Measurements from ENCODE around the gene TRIM25.

TRIM25 gene

DNA sequence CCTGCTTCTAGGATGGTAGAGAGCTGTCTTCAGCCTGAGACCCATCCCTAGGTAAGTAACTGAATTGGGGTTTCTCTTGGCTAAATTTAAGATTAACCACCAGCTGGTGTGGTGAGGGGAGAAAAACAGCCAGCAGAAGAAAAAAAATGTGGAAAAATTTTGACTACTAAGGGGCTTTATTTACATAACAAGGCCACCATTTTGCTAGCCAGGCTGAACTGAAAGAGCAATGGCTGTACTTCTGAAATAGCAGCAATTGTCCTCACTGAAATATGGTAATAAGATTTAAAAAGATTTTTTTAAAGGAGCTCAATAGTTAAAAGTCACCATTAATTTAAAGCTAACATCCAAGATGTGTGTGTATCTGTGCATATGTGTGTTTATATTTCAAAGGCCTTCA is 12.4 kb upstream of the TRIM25 start:
- DNase-seq, result no peak

GRCh38 chr17:56925088-56925487 is 11.2 kb upstream of the TRIM25 start:
- DNase-seq, result no peak

GRCh38 chr17:56919717-56920116 is 5.9 kb upstream of the TRIM25 start:
- DNase-seq, result no peak

DNA sequence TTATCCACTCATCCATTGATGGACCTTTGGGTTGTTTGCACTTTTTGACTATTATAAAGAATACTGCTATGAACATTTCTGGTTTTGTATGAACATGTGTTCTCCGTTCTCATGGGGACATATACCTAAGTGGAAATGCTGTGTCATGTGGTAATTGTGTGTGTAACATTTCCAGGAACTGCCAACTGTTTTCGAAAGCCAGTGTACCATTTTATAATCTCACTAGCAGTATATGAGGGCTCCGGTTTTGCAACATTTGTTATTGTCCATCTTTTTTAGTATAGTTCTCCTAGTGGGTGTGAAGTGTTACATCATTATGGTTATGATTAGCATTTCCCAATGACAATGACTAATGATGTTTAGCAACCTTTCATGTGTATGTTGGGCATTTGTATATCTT is 5.1 kb upstream of the TRIM25 start:
- DNase-seq, result peak; percentile 69

- no peak for DNase-seq
Observed at GRCh38 chr17:56917559-56918296, 3.9 kb upstream of the TRIM25 start.

DNA sequence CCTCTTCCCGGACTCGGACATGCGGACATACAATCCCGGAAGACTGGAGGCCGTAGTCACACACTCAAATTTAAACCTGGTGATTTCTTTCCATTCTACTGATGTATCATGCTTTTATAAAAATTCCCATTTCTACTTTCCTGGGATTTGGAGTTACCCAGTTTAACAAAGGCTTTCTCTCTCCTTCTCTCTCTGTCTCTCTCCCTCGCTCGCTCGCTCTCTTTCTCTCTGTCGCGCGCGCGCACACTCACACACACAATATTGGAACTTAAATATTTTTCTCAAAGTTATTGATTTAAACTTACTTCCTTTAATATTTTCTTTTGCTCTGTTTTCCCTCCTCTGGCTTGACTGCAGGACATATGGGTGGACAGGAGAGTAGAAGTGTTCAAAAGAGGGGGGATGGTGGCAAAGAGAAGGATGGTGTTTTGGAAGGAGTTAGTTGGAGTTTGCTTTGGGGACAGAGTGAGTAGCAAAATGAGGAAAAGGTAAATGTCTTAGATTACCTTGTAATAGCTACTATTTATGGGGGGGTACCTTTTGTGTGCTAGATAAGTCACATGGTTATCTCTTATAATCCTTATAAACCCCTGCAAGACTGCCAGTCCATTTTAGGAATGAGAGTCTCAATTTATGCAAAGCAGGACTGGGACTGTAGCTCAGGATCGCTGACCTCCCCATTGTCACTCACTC is 878 bp upstream of the TRIM25 start:
- no peak for DNase-seq

- no peak for DNase-seq
Observed at GRCh38 chr17:56913353-56913866, 439 bp downstream of the TRIM25 start.

DNA sequence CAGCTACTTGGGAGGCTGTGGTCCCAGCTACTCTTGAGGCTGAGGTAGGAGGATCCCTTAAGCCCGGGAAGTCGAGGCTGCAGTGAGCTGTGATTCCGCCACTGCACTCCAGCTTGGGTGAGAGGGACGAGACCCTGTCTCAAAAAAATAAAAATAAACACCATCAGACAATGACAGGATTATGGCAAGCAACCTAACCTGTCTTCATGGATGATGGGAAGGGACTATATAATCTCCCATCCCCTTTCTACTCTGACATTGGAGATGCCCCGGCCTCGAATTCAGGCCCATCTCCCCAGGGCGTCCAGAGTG is 893 bp downstream of the TRIM25 start:
- DNase-seq, result no peak

DNA sequence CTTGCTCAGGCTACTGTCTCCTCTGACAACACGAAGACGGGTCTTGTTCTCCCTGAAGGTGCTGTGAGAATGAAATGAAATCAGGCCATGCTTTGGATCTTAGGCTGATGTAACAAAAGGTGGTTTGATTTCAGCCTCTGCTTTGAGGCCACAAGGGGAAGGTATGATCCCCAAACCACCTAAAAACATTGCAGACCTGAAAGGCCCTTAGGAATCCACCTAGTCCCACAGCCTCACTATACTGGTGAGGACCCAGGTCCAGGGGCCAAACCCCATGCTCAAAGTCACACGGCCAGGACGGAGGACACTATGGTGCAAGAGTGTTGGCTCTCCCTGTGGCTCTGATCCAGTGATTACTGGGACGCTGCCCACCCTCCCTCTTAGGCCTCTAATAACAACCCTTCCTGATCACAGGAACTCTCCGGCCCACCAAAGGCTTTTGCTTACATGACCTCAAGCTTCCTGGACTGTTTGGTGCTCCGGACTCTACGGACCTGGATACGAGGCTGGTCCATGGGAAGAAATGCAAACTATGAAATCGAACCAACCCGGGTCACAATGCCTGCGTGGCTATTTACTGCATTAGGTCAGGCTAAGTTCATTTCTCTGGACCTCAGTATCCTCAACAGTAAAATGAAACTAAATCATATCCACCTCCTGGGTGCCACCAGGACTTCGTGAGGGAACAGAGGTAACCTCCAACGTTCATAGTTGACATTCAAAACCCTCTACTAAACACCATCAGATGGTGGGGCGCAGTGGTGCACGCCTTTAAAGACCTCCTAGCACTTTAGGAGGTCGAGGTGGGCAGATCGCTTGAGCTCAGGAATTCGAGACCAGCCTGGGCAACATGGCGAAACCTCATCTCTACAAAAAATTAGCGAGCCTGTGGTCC is 1.5 kb downstream of the TRIM25 start:
- peak; percentile 21 for DNase-seq

DNA sequence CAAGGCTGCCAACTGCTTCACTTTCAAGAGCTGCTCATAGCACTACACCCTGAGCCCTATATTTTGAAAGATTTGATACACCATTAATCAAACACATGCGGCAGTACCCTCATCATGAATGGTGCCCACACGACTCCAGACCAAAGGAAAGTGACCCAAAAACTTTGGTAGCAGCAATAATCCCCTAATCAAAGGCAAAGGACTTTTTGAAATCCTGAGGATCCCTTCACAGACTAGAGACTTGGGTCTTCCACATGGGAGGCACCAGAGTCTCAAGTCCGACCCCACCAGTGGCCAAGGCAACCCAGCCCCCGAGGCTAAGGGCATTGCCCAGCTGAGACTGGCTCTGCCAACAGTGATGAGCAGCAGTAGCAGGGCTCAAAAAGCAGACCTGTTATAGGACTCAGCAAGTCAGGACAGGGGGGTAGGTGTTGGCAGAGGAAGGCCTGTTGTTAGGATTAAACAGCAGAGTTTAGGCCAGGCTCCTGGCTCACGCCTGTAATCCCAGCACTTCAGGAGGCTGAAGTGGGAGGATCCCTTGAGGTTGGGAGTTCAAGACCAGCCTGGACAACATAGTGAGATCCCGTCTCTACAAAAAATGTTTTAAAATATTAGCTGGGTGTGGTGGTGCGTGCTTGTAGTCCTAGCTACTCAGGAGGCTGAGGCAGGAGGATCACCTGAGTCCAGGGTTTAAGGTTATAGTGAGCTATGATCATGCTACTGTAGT is 3.2 kb downstream of the TRIM25 start:
- no peak for DNase-seq

DNA sequence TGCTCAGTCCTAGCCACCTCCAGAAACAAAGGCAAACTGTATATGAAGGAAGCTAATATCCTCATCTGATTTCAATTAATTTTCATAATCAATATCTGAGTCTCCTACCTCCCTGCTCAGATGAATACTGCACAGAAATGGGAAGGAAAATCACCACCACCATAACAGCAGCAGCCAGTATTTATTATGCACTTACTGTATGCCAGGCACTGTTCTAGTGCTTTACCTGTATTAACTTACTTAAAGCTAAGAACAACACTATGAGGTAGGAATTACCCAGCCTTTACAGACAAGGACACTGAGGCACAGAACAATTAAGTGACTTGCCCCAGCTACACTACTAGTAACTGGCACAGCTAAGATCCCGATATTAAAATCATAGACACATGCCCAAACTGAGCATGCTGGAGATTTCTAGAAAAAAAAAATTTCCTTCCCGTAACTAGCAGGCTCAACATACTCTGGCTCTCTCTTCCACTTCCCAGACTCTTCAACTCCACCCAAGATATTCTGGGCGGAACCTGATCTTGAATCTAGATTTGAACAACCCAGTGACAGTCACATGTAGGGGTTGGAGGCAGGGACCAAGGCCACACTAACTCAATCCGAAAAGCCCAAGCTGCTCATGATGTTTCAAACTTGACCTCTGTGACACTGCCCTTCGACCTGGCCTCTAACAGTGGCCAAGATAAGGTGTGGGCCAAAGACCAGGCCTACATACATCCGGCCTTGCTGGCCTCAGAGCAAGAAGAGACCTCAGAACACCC is 3.9 kb downstream of the TRIM25 start:
- no peak for DNase-seq

GRCh38 chr17:56908001-56908542 is 5.8 kb downstream of the TRIM25 start:
- peak; percentile 64 for DNase-seq

DNA sequence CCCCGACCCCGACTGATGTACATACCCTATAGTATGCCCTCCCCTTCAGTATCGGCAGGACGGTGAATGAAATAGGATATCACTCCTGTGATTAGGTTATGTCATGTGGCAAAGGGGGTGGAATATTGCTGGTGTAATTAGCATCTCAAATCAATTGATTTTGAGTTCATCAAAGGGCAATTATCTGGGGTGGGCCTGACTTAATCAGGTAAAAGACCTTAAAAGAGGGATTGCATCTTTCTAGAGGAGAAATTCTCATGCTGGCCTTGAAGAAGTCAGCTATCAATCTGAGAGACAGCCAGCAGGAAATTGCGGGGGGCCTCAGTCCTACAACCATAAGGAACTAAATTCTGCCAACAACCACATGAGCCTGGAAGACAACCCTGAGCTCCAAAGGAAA is 10.3 kb downstream of the TRIM25 start:
- DNase-seq, result no peak

DNA sequence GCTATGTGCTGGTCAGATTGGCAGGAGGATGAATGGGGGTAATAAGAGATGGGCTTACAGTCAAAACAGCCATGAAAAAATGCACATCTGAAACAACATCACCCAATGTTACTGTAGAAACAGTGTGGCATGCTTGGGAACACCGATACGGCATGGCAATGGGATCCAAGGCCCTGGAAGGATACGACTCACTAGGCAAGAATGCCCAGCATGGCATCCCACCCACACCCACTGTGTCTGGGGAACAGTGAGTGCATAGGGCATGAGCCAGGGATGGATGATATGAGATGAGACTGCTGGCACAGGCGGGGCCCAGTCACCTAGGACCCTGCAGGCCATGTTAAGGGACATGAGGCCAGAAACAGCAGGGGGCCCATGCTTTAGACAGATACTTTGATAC is 11.5 kb downstream of the TRIM25 start:
- DNase-seq, result no peak

DNA sequence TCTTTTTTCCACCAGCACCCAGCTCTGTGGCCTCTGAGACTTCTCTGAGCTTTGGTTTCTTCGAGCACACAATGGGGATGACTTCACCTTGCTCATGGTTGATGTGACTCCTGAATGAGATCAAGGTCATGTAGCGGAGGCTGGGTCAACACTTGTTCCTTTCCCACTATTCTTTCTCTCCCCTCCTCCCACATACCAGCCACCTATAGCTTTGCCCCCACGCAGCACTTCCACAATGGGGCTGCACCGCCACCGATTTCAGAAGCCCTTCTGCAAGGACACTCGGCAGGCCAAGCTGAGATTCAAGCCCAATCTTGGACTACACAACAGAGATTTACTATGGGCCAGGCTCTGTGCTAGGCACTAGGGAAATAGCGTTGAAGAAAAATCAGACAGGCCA is 14.4 kb downstream of the TRIM25 start:
- no peak for DNase-seq

GRCh38 chr17:56898874-56899273 is 15.0 kb downstream of the TRIM25 start:
- DNase-seq, result no peak

DNA sequence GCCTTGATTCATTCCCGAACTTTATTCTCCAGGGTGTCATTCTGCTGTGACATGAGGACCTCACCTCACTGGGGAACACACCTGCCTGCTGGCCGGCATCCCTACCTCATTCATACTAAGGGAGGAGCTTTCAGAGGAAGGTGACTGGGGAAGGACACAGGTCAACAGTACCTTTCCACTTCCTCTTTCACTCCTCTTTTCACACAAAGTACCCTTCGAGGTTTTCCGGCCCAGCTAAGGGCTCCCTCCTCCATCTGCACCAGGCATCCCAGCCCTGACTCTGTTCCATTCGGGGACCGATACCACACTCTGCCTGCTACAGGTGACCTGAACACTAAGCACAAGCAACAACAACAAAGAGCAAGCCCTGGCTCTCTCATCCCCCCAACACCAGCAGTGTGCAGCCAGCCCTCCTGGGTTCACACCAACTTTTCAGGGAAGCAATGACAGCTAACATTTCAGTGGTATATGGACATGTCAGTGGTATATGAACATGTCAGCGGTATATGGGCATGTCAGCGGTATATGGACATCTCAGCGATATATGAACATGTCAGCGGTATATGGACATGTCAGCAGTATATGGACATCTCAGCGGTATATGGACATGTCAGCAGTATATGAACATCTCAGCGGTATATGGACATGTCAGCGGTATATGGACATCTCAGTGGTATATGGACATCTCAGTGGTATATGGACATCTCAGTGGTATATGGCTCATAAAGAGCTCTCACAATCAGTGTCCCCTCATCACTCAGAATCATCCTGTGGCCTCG is 16.0 kb downstream of the TRIM25 start:
- no peak for DNase-seq

DNA sequence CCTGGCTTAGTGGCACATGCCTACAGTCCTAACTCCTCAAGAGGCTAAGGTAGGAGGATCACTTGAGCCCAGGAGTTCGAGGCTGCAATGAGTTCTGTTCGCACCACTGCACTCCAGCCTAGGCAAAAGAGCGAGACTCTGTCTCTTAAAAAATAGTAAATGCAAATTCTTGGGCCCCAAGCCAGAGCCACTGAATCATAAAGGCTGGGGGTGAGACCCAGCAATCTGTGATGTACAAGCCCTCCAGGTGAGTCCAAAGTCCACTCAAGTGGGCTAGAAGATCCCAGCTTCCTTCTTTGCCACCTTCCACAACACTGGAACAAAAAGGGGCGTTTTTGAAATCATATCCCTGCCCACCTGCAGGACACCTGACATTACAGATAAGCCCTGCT is 16.9 kb downstream of the TRIM25 start:
- no peak for DNase-seq

DNA sequence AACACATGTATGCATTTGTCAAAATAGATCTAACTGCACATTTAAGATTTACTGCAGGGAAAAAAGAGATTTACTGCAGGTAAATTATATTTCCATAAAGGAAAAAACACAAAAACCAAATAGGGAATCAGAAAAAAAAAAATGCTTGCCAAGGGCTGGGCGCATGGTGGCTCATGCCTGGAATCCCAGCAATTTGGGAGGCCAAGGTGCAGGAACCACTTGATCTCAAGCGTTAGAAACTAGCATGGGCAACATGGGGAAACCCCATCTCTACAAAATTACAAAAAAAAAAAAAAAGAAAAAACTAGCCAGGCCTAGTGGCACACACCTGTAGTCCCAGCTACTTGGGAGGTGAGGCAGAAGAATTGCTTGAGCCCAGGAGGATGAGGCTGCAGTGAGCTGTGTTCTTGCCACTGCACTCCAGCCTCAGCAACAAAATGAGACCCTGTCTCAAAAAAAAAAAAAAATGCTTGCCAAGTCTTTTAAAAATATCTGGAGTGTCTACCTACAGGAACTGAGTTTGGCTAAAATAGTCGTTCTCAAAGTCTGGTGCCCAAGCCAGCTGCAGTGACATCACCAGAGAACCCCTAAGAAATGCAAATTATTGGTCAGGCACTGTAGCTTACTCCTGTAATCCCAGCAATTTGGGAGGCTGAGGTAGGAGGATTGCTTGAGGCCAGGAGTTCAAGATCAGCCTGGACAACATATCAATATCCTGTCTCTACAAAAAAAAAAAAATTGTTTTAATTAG is 17.5 kb downstream of the TRIM25 start:
- no peak for DNase-seq

DNA sequence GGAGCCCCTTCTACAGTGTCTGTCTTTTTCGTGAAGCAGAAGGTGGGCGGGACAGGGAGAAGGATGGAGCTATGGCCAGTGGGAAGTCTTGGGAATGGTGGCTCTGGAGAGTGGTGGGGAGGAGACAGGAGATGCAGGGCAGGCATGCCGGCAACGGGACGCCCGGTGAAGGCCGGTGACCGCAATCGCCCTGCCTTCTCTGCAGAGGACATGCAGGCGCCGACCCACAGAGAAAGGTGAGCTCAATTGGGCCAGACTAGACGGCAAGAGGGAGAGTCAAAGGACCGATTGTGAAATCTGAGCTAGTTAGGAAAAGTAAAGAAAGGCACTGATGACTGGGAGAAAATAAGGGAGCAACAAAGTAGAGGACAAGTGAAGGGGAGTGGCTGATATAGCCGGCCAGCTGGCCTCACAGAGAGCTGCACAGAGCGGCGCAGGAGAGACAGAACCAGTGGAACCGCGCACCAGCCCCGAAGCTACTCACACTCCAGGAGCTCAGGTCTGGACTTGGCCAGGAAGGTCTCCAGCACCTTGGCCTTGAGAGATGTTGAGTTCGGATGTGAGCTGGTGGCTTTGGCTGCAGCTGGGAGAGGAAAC is 18.9 kb downstream of the TRIM25 start:
- DNase-seq, result no peak
